GM20431 (cell line): ENCODE data around the gene CYFIP1.
"Not testable (repeated sequence)": the region's sequence is repeated elsewhere in the genome, so short reads cannot be mapped to it uniquely, and the experiment has no call there.

Experiments used
- in situ Hi-C: fragments of 300-500 bp; cut with MseI, MboI; formaldehyde crosslinking; loops from one replicate; pipeline ENCODE4 v1.15.0; 2020; ENCODE audit warnings: low sequenced_read_pairs; ENCODE audit not compliant: unreplicated experiment

Gene CYFIP1

DNA sequence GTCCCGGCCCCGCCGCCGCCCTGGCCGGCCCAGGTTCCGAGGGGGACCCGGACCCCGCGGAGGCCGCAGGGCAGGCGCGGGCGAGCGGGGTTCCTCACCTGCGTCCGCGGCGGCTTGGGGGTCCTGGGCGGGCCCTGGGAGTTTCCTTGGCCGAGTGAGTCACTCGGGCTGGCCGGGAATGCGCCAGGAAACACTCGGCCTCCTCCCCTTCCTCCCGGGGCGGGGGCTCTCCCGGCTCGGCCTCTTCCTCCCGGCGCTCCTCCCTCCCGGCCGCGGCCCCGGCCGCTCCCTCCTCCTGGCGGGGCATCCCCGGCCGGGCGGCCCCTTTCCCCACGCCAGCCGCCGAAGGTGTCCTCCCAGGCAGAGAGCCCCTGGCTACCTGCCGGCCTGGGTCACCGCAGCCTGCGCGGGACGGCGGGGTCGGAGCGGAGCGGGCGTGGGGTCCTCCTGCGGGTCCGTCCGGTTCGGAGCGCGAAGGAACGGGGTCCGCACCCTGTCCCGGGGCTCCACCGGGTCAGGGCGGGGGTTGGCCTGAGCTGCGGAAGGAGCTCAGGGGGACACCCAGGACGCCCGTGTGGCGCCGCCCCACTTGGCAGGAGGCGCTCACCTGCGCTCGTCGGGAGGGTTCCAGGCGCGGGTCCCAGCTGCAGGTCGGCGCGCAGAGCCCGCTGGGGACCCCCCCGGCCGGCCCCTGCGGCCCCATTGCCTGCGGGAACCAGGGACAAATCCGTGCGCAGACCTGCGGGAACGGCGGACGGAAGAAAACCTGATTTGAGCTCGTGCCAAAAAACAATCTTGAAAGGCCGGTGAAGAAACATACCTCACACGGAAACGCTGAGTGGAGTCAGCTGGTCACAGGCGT is at the start of gene CYFIP1:
TSS of gene CYFIP1 (minus strand) at position 180 of the 862 bp plus-strand sequence. CDS start 33,083 bp downstream, outside the sequence.
- in situ Hi-C loops = no loop called here

DNA sequence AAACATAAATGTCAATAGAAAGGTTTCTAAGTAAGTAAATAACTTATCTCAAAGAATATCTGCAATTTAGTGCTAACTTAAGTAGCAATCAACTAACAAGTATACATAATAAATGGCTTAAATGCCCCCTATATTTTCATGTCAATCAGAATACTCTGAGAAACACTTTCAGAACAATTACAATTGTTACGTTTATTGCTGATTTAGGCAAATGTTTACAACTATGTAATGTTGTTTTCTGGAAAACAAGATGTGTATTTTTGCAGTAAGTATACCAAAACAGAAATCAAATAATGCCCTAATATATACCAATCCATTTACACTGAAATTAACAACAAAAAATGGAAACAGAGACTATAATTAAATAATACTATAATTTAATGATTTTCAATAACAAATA is 46.0 kb upstream of the CYFIP1 start:
- in situ Hi-C loops = no loop called here

DNA sequence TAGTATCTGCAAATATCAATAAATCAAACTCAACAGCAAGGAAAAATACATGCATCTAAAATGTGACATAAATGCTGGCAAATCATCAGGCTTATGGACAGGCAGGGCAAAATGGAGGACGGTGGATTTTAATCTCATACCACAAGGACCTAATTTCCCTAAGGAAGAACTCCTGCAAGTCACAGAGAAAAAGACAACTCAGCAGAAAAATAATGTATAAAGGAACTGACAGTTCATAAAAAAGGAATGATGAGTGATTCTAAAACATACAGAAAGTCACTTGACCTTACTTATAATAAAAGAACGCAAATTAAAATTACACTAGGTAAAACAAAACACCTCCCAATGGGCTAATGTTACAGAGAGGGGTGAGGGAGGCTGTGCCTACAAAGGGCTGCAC is 42.0 kb upstream of the CYFIP1 start:
- in situ Hi-C loops = no loop called here

DNA sequence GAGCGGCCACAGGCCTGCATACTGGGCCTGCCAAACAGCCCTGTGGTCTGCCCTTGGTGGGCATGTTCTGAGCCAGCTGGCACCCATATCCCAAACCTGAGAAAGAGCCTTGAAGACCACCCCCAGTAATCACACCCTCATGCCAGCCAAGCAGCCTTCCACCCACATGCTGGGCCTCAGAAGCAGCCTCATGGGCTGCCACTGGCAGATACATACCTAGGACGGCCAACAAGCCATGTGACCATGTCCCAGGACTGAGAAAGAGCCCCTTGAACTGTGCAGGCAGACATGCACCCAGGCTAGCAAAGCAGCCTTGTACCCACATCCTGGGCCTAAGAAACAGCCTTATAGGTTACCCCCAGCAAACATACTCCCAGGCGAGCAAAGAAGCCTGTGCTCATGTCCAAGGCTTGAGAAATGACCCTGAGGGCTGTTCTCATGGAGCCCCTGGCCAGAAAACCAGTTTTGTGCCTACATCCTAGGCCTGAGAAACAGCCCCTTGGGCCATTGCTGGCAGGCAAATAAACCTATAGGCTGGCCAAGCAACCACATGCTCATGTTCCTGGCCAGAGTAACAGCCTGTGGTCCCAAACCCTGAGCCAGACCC is 34.3 kb upstream of the CYFIP1 start:
- in situ Hi-C loops = no loop called here

DNA sequence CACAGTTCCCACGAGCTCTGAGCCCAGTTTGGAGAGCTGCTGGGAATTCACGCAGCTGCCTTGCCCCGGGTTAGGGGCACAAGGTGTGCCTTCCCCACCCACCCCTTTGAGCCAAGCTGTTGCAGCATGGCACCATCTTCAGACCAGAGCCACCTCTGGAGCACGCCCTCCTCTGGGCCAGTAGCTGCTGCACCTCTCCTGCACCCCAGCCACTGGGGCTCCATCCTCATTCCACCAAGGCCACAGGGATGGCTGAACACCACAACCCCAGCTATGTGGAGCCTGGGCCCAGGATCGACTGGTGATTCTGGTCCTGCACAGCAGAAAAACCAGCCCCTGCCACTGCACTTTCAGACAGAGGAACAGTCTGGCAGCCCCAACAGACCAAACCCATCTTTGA is 33.5 kb upstream of the CYFIP1 start:
- in situ Hi-C loops = no loop called here

DNA sequence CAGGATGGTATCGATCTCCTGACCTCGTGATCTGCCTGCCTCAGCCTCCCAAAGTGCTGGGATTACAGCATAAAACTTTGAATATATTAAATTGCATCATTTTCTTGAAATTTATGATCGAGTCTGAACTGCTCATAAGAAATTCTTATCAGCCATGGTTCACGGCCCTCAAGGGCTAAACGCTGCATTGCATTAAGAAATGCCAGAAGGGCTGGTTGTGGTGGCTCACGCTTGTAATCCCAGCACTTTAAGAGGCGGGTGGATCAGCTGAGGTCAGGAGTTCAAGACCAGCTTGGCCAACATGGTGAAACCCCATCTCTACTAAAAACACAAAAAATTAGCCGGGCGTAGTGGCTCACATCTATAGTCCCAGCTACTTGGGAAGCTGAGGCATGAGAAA is 32.4 kb upstream of the CYFIP1 start:
- in situ Hi-C loops = not testable (repeated sequence)

DNA sequence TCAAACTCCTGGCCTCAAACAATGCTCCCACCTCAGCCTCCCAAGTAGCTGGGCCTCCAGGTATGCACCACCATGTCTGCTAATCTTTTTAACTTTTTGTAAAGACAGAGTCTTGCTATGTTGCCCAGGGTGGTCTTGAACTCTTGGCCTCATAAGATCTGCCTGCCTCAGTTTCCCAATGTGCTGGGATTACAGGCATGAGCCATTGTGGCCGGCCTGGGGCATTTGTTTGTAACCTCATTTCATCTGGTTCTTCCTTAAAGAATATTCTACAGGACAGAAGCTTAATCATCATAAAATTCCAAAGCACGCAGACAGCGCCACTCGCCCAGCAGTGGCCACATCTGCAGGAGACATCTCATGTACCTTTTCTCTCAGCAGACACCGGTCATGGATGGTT is 23.6 kb upstream of the CYFIP1 start:
- in situ Hi-C loops = no loop called here

DNA sequence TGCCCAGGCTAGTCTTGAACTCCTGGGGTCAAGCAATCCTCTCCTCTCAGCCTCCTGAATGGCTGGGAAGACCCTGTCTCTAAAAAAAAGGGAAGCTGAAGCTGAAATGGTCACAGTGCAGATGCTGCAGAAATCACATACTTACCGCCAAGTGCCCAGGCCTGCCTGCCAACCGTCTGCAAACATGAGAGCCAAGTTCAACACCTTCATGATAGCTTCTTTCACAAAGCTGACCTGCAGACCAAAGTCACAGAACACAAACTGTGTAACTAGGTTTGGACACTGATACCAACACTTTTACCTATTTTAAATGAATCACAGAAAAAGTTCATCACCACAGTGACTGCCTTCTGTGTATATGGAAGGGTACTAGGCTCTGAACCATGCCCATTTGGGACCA is 22.8 kb upstream of the CYFIP1 start:
- in situ Hi-C loops = no loop called here

DNA sequence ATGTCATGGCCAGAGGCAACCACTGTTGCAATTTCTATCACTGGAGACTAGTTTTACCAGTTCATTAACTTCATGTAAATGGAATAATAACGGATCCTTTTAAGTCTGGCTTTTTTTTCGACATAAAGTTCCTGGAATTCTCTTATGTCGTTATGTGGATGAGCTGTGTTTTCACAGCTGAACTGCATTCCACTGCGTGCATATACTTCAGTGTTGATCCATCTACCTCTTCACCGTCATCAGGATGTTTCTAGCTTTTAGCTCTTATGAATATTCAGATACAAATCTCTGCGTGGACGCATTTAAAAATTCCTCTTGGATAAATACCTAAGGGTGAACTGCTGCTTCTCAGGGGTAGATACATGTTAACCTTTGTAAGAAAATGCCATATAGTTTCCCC is 15.6 kb upstream of the CYFIP1 start:
- in situ Hi-C loops = no loop called here

DNA sequence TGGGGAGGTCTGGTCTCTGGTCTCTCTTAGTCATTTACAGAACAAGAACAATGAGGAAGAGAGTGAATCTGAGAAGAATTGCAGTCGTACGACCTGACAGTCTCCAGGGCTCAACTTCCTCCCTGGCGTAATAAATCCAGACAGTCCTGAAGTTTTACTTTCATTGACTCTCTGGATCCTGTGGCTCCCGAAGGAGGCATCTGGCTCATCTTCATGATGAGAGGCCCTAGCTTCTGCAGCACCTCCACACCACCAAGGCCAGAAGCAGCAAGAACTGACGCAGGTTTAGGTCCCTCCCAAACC is 11.8 kb upstream of the CYFIP1 start:
- in situ Hi-C loops = no loop called here

DNA sequence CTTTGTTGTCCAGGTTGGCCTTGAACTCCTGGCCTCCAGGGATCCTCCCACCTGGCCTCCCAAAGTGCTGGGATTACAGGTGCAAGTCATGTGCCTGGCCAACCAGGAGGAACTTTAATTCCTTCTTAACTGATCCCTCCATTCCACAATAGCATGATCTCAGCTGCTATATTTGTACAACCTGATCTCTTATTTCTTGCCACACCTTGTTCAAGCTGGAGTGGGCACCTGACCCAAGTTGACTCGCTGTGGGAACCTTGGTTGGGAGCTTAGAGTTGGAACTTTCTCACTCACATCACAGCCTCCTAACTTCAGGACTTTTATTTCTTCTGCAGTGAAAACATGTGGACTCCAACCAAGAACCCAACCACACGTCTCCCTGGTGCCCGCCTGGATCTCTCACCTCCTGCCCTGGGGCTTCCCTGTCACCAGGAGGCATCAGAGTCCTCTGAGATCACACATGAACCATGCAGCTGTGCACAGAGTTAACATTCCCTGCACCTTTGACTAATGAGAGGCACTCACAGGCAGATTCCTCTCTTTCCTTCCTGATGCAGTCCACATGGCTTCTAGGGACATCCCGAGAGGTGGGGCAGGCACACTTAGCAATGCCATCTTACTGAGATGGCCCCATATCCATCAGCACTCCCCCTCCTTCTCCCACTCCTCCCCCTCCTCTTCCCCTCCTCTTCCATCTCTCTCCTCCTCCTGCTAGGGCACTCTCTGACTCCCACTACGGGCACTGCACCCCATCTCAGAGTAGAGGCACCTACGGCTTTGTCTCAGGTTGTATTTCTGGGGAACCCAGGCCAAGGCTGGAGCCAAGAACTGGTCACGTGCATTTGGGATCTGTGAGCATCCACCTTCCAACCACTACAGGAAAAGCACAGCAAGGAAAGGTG is 9.7 kb upstream of the CYFIP1 start:
- in situ Hi-C loops = no loop called here

DNA sequence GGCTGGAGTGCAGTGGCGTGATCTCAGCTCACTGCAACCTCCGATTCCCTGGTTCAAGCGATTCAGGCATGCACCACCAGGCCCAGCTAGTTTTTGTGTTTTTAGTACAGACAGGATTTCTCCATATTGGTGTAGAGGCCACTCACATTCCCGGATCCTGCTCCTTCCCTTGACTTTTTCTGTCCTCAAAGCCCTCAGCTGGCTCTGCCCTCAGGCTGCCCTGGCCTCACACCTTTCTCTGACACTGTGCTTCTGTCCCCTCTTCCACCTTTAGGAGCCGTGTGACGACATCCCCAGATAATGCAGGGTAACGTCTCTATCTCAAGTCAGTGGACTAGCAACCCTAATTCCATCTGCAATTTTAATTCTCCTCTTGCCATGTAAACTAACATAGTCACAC is 8.6 kb upstream of the CYFIP1 start:
- in situ Hi-C loops = no loop called here

DNA sequence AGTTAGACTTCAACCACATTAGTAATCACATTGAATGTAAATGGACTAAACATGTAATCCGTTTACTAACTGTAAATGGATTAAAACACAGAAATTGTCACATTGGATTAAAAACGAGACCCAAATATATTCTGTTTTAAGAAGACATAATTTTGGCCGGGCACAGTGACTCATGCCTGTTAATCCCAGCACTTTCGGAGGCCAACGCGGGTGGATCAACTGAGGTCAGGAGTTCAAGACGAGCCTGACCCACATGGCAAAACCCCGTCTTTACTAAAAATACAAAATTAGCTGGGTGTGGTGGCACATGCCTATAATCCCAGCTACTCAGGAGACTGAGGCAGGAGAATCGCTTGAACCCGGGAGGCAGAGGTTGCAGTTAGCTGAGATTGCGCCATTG is 1.8 kb upstream of the CYFIP1 start:
- in situ Hi-C loops = not testable (repeated sequence)

DNA sequence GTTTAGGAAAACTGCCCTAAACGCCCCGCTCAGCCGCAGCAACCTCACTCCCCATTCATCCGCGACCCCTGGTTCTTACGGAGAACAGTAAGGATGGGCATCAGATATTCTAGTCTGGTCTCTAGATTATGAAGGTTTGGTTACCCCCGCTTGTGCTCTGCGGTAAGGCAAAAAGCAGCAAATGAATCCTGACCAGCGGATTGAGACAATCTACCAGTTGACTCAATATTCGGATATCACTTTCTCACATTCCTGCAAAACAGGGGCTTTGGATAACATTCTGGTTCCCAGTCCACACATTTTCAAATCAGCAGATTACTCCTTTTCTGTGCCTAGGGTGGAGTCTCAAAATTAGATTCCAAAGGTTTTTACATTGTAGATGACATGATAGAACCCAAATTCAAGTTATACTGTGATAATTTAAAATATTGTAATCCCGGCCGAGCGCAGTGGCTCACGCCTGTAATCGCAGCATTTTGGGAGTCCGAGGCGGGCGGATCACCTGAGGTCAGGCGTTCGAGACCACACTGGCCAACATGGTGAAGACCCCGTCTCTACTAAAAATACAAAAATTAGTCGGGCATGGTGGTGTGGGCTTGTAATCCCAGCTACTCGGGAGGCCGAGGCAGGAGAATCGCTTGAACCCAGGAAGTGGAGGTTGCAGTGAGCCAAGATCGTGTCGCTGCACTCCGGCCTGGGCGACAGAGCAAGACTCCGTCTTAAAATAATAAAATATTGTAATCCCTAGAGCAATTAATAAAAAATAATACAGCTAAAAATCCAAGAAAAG is 1.1 kb upstream of the CYFIP1 start:
- in situ Hi-C loops = no loop called here

DNA sequence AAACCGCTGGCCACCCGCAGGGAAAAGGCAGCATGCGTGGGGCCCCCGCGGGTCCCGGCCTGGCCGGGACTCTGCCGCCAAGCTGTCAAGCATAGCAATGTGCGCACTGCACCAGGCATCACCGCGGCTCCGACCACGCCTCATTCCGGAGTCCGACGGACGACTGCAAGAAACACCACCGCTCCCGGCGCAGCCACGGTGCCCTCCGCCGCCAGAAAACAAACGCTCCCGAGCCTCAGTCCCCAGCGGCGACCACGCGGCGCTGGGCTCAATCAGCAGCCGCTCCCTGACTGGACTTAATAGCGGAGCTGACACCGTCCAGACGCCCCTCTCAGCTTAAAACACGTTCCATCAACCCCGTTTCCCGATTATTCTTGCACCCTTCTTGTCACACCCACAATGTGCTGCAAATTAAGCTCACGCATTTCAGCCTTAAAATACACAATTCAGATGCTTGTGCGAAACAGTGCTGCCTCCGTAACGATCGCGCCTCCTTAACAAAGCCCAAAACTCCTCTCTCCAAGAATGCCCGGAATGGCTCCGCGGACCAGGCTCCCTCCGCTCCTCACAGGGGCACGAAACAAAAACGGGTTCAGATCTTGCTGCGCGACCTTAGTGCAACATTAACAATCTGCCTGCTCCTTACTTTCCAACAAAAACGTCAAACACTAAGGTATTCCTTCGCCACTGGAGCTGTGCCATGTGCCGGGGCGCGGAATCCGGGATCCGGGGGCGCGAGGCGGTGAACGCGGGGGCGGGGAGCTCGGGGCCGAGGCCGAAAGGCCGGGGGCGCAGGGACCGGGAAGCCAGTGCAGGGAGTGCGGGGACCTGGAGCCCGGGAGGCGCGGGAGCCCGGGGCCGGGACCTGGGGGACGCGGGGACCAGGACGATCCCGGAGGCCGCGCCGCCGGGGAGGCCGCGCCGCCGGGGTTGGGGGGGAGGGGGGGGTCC is 655 bp downstream of the CYFIP1 start:
- in situ Hi-C loops = no loop called here

DNA sequence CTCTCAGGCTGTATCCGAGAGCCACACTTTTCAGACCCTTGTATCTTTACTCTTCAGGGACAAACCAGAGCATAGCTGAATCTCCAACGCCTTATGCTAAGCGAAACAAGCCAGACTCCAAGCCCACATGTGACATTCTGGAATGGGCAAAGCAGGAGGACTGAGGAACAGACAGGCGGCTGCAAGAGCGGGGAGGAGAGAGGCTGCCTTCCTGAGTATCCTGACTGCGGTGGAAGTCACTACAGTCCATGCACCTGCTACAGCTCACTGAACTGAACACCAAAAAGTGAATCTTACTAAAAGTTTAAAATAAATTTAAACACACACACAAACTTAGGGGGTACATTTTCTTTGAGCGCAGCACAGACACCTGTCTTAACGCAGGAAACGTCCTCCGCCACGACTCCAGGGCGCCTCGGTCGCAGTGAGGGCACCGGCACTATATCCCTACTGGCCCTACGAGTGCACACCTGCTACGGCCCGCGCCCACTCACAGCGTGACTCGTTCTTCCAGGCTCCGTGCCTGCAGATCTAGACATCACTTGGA is 1.4 kb downstream of the CYFIP1 start:
- in situ Hi-C loops = no loop called here

DNA sequence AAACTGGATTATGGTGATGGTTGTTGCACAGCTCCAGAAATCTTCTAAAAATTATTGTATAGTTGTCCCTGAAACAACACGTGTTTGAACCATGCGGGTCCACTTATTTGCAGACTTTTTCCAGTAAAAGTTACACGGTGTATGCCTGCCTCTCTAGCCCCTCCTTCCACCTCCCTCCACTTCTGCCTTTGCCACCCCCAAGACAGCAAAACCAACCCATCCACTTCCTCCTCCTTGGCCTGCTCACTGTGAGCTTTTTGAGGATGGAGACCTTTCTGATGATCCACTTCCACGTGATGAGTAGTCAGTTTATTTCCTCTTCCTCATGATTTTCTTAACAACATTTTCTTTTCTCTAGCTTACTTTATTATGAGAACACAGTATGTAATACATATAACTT is 5.4 kb downstream of the CYFIP1 start:
- in situ Hi-C loops = no loop called here

DNA sequence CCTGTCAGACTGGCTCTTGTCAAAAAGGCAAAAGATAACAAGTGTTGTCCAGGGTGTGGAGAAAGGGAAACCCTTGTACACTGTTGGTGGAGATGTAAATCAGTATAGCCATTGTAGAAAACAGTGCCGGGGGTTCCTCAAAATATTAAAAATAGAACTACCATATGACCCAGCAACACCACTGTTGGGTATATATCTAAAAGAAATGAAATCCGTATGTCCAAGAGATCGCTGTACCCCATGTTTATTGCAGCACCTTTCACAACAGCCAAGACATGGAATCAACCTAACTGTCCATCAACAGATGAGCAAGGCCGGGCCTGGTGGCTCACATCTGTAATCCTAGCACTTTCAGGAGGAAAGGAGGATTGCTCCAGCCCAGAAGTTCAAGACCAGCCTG is 6.2 kb downstream of the CYFIP1 start:
- in situ Hi-C loops = no loop called here

DNA sequence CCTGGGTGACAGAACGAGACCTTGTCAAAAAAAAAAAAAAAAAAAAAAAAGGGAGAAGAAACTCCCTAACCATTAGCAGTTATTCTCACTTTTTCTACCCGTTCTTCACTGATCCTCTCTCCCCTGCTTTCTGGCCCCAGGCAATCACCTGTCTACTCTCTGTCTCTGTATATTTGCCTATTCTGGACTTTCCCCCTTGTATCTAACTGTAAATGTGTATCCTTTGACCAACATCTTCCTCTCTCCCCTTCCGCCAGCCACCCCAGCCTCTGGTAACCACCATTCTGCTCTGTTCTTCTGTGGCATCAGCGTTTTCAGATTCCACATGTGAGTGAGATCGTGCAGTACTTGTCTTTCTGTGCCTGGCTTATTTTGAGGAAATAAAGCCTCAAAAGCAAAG is 6.9 kb downstream of the CYFIP1 start:
- in situ Hi-C loops = no loop called here
